Measurements from ENCODE around the gene TIMM21.
A peak's percentile ranks its signal among the peaks of the same experiment; 100 is the strongest.

TIMM21 gene

DNA sequence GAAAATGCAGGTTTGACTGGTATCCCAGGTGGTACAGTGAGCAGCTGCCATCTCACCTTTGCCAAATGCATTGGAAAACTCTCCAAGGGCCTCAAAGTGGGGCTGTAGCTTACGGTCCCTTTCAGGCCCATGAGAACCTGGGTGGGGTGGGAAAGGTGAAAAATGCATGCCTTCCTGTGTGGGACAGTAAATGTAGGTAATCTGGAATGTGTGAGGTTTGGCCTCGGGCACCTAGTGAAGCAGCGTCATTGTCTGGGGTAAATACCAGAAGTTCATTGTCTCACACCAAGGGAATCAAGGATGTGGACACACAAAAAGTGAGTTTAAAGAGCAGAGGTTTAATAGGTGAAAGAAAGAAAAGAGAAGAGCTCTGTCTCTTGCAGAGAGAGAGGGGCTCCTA is 36.6 kb downstream of the TIMM21 start:
- Histone ChIP-seq H3K27me3 (ENCODE audit: control insufficient read depth in 1 of 2, insufficient read depth in 2 of 2, low read length in 2 of 2) (peaks cover 0 to 4% of the 10 kb centered on the region in 2 donors), H3K9ac (ENCODE audit: low read depth in 1 of 2, low read length in 2 of 2) (no peak overlapping the region), H3K36me3 (ENCODE audit: control insufficient read depth in 1 of 2, insufficient read depth in 2 of 2, low read length in 2 of 2) (no peaks in the 10 kb centered on the region), H3K27ac (ENCODE audit: low read depth, low read length) (no peak overlapping the region), H3K4me1 (ENCODE audit: control insufficient read depth in 1 of 2, insufficient read depth in 2 of 2, low read length in 2 of 2) (no peaks in the 10 kb centered on the region), H3K9me3 (ENCODE audit: control insufficient read depth in 1 of 2, low read length in 2 of 2) (no peaks in the 10 kb centered on the region), H3K4me3 (ENCODE audit: low read depth in 1 of 2, low read length in 2 of 2) (no peak overlapping the region)

DNA sequence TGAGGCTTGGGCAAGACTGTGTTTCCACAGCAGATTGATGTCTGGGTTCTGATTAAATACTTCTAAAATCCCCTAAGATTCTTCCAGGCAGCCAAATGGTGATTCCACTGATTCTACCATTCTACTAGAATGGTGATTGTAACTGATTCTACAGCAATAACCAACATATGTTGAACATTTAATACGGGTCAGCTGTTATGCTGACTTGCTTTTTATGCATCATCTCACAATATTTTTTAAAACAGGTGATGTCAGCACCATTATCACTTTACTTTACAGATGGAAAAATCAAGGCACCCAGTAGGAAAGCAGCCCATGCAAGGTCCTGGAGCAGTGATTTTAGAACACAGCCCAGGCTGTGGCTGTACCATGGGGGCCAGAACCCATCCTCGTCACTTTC is 37.5 kb downstream of the TIMM21 start:
- no peaks in the 10 kb centered on the region for H3K36me3 ChIP-seq (ENCODE audit: control insufficient read depth in 1 of 2, insufficient read depth in 2 of 2, low read length in 2 of 2)
- H3K4me3 ChIP-seq (ENCODE audit: low read depth in 1 of 2, low read length in 2 of 2), result no peak overlapping the region
- H3K9ac ChIP-seq (ENCODE audit: low read depth in 1 of 2, low read length in 2 of 2), result no peak overlapping the region
- H3K27ac ChIP-seq (ENCODE audit: low read depth, low read length), result no peak overlapping the region
- H3K4me1 ChIP-seq (ENCODE audit: control insufficient read depth in 1 of 2, insufficient read depth in 2 of 2, low read length in 2 of 2), result no peaks in the 10 kb centered on the region
- H3K9me3 ChIP-seq (ENCODE audit: control insufficient read depth in 1 of 2, low read length in 2 of 2), result no peaks in the 10 kb centered on the region
- H3K27me3 ChIP-seq (ENCODE audit: control insufficient read depth in 1 of 2, insufficient read depth in 2 of 2, low read length in 2 of 2), result peaks cover 0 to 4% of the 10 kb centered on the region in 2 donors

DNA sequence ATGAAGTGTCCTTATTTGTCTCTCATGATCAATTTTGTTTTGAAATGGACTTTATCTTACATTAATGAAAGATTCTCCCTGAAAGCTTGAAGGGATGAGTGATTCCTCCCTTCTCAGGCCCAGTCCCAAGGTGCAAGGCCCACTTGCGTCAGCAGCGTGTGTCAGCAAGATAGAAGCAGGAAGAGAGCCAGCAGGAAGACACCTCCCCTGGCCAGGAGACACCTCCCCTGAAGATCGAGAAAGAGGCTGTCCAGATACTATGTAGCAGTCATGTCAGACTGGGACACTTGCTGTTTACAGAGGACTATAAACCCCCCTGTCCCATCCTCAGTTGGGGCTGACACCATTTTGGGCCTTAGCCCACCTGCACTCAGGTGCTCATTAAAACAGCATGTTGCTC is 38.3 kb downstream of the TIMM21 start:
- no peak overlapping the region for H3K4me3 ChIP-seq (ENCODE audit: low read depth in 1 of 2, low read length in 2 of 2)
- no peaks in the 10 kb centered on the region for H3K9me3 ChIP-seq (ENCODE audit: control insufficient read depth in 1 of 2, low read length in 2 of 2)
- no peaks in the 10 kb centered on the region for H3K36me3 ChIP-seq (ENCODE audit: control insufficient read depth in 1 of 2, insufficient read depth in 2 of 2, low read length in 2 of 2)
- H3K9ac ChIP-seq (ENCODE audit: low read depth in 1 of 2, low read length in 2 of 2), result no peak overlapping the region
- H3K27me3 ChIP-seq (ENCODE audit: control insufficient read depth in 1 of 2, insufficient read depth in 2 of 2, low read length in 2 of 2), result peaks cover 0 to 4% of the 10 kb centered on the region in 2 donors
- H3K4me1 ChIP-seq (ENCODE audit: control insufficient read depth in 1 of 2, insufficient read depth in 2 of 2, low read length in 2 of 2), result no peaks in the 10 kb centered on the region
- no peak overlapping the region for H3K27ac ChIP-seq (ENCODE audit: low read depth, low read length)

DNA sequence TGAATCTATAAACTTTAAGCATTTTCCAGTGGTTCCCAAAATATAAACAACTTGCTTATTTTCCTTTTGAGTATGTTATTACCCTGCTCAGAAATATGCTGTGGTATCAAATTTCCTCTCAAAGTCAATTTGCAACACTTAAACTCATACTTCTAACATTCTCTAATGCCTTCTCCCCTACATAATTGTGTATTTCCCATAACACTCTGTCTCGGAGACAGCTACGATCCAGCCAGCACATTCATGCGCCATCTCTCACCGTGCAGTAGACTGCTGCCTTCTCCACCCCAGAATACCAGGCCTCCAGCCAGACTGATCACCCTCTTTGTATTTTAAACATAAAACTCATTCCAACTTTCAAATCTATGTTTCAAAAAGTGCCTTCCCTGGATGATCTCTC is 41.8 kb downstream of the TIMM21 start:
- H3K4me3 ChIP-seq (ENCODE audit: low read depth in 1 of 2, low read length in 2 of 2), result no peak overlapping the region
- no peaks in the 10 kb centered on the region for H3K9me3 ChIP-seq (ENCODE audit: control insufficient read depth in 1 of 2, low read length in 2 of 2)
- no peak overlapping the region for H3K9ac ChIP-seq (ENCODE audit: low read depth in 1 of 2, low read length in 2 of 2)
- no peaks in the 10 kb centered on the region for H3K36me3 ChIP-seq (ENCODE audit: control insufficient read depth in 1 of 2, insufficient read depth in 2 of 2, low read length in 2 of 2)
- no peaks in the 10 kb centered on the region for H3K4me1 ChIP-seq (ENCODE audit: control insufficient read depth in 1 of 2, insufficient read depth in 2 of 2, low read length in 2 of 2)
- no peaks in the 10 kb centered on the region for H3K27me3 ChIP-seq (ENCODE audit: control insufficient read depth in 1 of 2, insufficient read depth in 2 of 2, low read length in 2 of 2)
- H3K27ac ChIP-seq (ENCODE audit: low read depth, low read length), result no peak overlapping the region

DNA sequence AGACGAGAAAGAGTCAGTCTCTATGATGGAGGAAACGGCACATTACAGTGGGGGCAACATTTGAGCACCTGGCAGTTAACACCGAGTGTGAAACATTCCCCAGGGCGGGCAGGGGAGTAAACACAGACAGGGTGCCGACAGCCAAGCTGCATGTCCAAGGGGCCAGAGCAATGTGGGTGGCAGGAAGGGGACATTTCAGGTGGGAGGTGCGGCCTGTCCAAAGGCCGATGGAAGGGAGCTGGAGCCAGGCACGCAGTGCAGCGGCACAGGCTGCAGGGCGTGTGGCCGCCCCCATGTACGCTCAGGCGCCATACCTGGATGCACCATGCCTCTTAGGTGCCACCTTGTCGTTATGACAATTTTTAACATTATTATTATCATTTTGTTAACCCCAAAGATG is 43.3 kb downstream of the TIMM21 start:
- Histone ChIP-seq H3K4me3 (ENCODE audit: low read depth in 1 of 2, low read length in 2 of 2) (no peak overlapping the region), H3K4me1 (ENCODE audit: control insufficient read depth in 1 of 2, insufficient read depth in 2 of 2, low read length in 2 of 2) (peaks cover 0 to under 1% of the 10 kb centered on the region in 2 donors), H3K27me3 (ENCODE audit: control insufficient read depth in 1 of 2, insufficient read depth in 2 of 2, low read length in 2 of 2) (no peaks in the 10 kb centered on the region), H3K27ac (ENCODE audit: low read depth, low read length) (no peak overlapping the region), H3K9ac (ENCODE audit: low read depth in 1 of 2, low read length in 2 of 2) (no peak overlapping the region), H3K36me3 (ENCODE audit: control insufficient read depth in 1 of 2, insufficient read depth in 2 of 2, low read length in 2 of 2) (no peaks in the 10 kb centered on the region), H3K9me3 (ENCODE audit: control insufficient read depth in 1 of 2, low read length in 2 of 2) (no peaks in the 10 kb centered on the region)

- Histone ChIP-seq H3K27me3 (ENCODE audit: control insufficient read depth in 1 of 2, insufficient read depth in 2 of 2, low read length in 2 of 2) (no peaks in the 10 kb centered on the region), H3K9ac (ENCODE audit: low read depth in 1 of 2, low read length in 2 of 2) (no peak overlapping the region), H3K27ac (ENCODE audit: low read depth, low read length) (no peak overlapping the region), H3K4me1 (ENCODE audit: control insufficient read depth in 1 of 2, insufficient read depth in 2 of 2, low read length in 2 of 2) (peaks cover 16 to 22% of the 10 kb centered on the region in 2 donors), H3K4me3 (ENCODE audit: low read depth in 1 of 2, low read length in 2 of 2) (no peak overlapping the region), H3K9me3 (ENCODE audit: control insufficient read depth in 1 of 2, low read length in 2 of 2) (no peaks in the 10 kb centered on the region), H3K36me3 (ENCODE audit: control insufficient read depth in 1 of 2, insufficient read depth in 2 of 2, low read length in 2 of 2) (no peaks in the 10 kb centered on the region)
These were observed 46.4 kb downstream of the TIMM21 start for GRCh38 chr18:74194691-74195090.

DNA sequence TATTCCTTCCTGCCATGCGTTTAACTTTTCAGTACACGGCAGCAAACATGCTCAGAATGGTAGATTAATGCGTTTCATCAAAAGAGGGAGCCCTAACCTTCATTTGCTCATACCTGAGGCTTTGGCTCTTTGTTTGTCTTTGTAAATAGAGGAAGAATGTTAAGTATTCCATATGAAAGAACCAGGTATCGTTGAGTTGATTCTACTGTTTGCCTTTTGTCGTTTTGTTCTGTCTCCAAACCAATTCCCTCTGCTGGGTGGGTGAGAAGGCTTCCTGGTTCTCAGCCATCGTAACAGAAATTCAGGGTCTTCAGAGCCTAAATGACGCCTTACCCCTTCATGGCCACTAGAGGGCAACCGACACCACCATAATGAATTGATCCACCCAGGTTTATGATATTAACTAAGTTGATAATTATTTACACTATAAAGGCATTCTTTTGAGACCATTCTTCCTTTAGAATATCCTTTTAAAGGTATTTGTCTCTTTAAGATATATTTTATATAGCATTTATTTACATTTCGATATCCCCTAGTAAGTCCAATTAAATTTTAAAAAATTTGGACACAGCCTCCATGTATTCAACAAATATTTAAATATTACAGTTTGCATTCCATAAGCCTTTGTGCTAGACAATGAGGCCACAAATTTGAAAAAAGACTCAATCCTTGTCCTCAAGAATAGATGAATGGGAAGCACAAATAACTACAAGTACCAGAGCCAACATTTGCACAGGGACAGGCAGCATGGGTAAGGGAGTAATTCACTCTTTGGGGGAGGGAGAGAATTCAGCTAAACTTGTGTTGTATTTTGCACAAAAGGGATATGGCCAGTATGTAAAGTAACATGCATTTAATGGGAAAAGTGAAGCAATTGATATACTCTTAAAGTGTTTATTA is 48.1 kb downstream of the TIMM21 start:
- Histone ChIP-seq H3K9me3 (ENCODE audit: control insufficient read depth in 1 of 2, low read length in 2 of 2) (no peaks in the 10 kb centered on the region), H3K4me3 (ENCODE audit: low read depth in 1 of 2, low read length in 2 of 2) (peak overlapping the region; percentile 59 to 63), H3K4me1 (ENCODE audit: control insufficient read depth in 1 of 2, insufficient read depth in 2 of 2, low read length in 2 of 2) (peaks cover 16 to 22% of the 10 kb centered on the region in 2 donors), H3K9ac (ENCODE audit: low read depth in 1 of 2, low read length in 2 of 2) (no peak overlapping the region), H3K27me3 (ENCODE audit: control insufficient read depth in 1 of 2, insufficient read depth in 2 of 2, low read length in 2 of 2) (no peaks in the 10 kb centered on the region), H3K36me3 (ENCODE audit: control insufficient read depth in 1 of 2, insufficient read depth in 2 of 2, low read length in 2 of 2) (no peaks in the 10 kb centered on the region), H3K27ac (ENCODE audit: low read depth, low read length) (no peak overlapping the region)

- no peak overlapping the region for H3K9ac ChIP-seq (ENCODE audit: low read depth in 1 of 2, low read length in 2 of 2)
- peaks cover 16 to 22% of the 10 kb centered on the region in 2 donors for H3K4me1 ChIP-seq (ENCODE audit: control insufficient read depth in 1 of 2, insufficient read depth in 2 of 2, low read length in 2 of 2)
- no peaks in the 10 kb centered on the region for H3K27me3 ChIP-seq (ENCODE audit: control insufficient read depth in 1 of 2, insufficient read depth in 2 of 2, low read length in 2 of 2)
- H3K4me3 ChIP-seq (ENCODE audit: low read depth in 1 of 2, low read length in 2 of 2), result peak overlapping the region in 1 of 2 donors; percentile 8
- H3K9me3 ChIP-seq (ENCODE audit: control insufficient read depth in 1 of 2, low read length in 2 of 2), result no peaks in the 10 kb centered on the region
- H3K27ac ChIP-seq (ENCODE audit: low read depth, low read length), result peak overlapping the region; percentile 61
- H3K36me3 ChIP-seq (ENCODE audit: control insufficient read depth in 1 of 2, insufficient read depth in 2 of 2, low read length in 2 of 2), result no peaks in the 10 kb centered on the region
These were observed 49.5 kb downstream of the TIMM21 start for GRCh38 chr18:74197705-74198341.

DNA sequence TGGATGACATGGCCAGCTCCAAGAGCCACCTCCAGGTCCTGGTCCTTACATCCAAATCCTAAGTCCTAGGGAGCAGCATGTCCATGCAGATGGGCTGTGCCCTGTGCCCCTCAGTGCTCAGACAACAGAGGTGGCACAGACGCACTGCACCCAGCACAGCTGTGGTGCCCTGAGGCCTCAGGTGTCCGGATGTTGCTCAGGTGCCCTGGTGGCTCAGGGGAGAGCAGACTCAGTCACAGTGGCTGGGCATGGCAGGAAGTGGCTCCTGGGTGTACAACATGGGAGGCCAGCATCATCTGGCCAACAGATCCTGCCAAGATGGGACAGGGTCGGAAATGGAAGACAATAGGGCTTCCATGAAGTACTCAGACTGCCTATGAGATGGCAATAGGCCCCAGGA is 50.1 kb downstream of the TIMM21 start:
- Histone ChIP-seq H3K4me3 (ENCODE audit: low read depth in 1 of 2, low read length in 2 of 2) (no peak overlapping the region), H3K36me3 (ENCODE audit: control insufficient read depth in 1 of 2, insufficient read depth in 2 of 2, low read length in 2 of 2) (no peaks in the 10 kb centered on the region), H3K27me3 (ENCODE audit: control insufficient read depth in 1 of 2, insufficient read depth in 2 of 2, low read length in 2 of 2) (no peaks in the 10 kb centered on the region), H3K27ac (ENCODE audit: low read depth, low read length) (peak overlapping the region; percentile 61), H3K9me3 (ENCODE audit: control insufficient read depth in 1 of 2, low read length in 2 of 2) (no peaks in the 10 kb centered on the region), H3K9ac (ENCODE audit: low read depth in 1 of 2, low read length in 2 of 2) (no peak overlapping the region), H3K4me1 (ENCODE audit: control insufficient read depth in 1 of 2, insufficient read depth in 2 of 2, low read length in 2 of 2) (peaks cover 16 to 22% of the 10 kb centered on the region in 2 donors)

- H3K27ac ChIP-seq (ENCODE audit: low read depth, low read length), result no peak overlapping the region
These were observed 52.5 kb downstream of the TIMM21 start for GRCh38 chr18:74200780-74201179.

More at GRCh38 chr18:74200780-74201179, 52.5 kb downstream of the TIMM21 start:
- Histone ChIP-seq H3K9ac (ENCODE audit: low read depth in 1 of 2, low read length in 2 of 2) (no peak overlapping the region), H3K4me3 (ENCODE audit: low read depth in 1 of 2, low read length in 2 of 2) (no peak overlapping the region), H3K9me3 (ENCODE audit: control insufficient read depth in 1 of 2, low read length in 2 of 2) (no peaks in the 10 kb centered on the region), H3K4me1 (ENCODE audit: control insufficient read depth in 1 of 2, insufficient read depth in 2 of 2, low read length in 2 of 2) (peaks cover 16 to 22% of the 10 kb centered on the region in 2 donors), H3K27me3 (ENCODE audit: control insufficient read depth in 1 of 2, insufficient read depth in 2 of 2, low read length in 2 of 2) (no peaks in the 10 kb centered on the region), H3K36me3 (ENCODE audit: control insufficient read depth in 1 of 2, insufficient read depth in 2 of 2, low read length in 2 of 2) (no peaks in the 10 kb centered on the region)
